Panc1 (cell line): Measurements from ENCODE around the gene KRT2. TPM values are rescaled to one million over a fixed set of nuclear protein-coding genes. Genes with fewer than 3 reads are reported as not detected.

Experiments
- ATAC-seq: fragments of 200-7000 bp; cut with Tn5 transposase; 2 replicates; pipeline ENCODE4 v1.9.1; 2020; ENCODE audit warnings: mild to moderate bottlenecking, moderate library complexity
- BruUV-seq: library from RNA; stranded (reverse); fragments of 400-500 nt; replicated peaks from 2 replicates; lab custom pipeline; 2021; lab: Mats Ljungman, UMichigan
- CTCF ChIA-PET: fragments of 300-600 bp; sonication (Branson Sonifier 250); formaldehyde crosslinking; loops from one replicate; lab custom pipeline; 2022; ENCODE audit warnings: antibody characterized with exemption; lab: Charles Lee
- POLR2A ChIA-PET: fragments of 300-600 bp; sonication (Branson Sonifier 250); formaldehyde crosslinking; loops from one replicate; lab custom pipeline; 2022; ENCODE audit warnings: antibody characterized with exemption; lab: Charles Lee
- DNase-seq: peaks from one replicate; pipeline ENCODE4 v3.0.0-alpha.2; 2010; ENCODE audit warnings: low read depth, low spot score
- H3K27ac ChIP-seq: 2 replicates; pipeline ENCODE4 v1.5.1; 2011; ENCODE audit warnings: mild to moderate bottlenecking, low read length, inconsistent platforms
- H3K27me3 ChIP-seq: fragments of 200-500 bp; sonication (Bioruptor generic); 2 replicates; pipeline ENCODE4 v1.6.0; 2014; ENCODE audit warnings: low read length, inconsistent platforms; ENCODE audit not compliant: control insufficient read depth, insufficient read depth
- H3K36me3 ChIP-seq: fragments of 200-500 bp; sonication (Bioruptor generic); 2 replicates; pipeline ENCODE4 v1.5.1; 2014; ENCODE audit warnings: inconsistent platforms, mild to moderate bottlenecking, low read length, moderate library complexity; ENCODE audit not compliant: control insufficient read depth, insufficient read depth
- H3K4me1 ChIP-seq: 2 replicates; pipeline ENCODE4 v1.5.1; 2011; ENCODE audit warnings: inconsistent platforms, mild to moderate bottlenecking, low read length, moderate library complexity; ENCODE audit not compliant: control insufficient read depth, insufficient read depth
- H3K4me3 ChIP-seq, 2 experiments: 2 replicates each; pipeline ENCODE4 v1.5.1; 2011 to 2012; ENCODE audit warnings: low read depth in 2 of 2, low read length in 2 of 2, mild to moderate bottlenecking in 2 of 2, inconsistent platforms in 1 of 2, moderate library complexity in 1 of 2
- H3K9me3 ChIP-seq: fragments of 200-500 bp; sonication (Bioruptor generic); 2 replicates; pipeline ENCODE4 v1.5.1; 2014; ENCODE audit warnings: low read depth, mild to moderate bottlenecking, inconsistent platforms, low read length, moderate library complexity; ENCODE audit not compliant: control insufficient read depth, insufficient read depth
- POLR2AphosphoS5 ChIP-seq: IDR thresholded peaks from 2 replicates; pipeline ENCODE4 v1.6.1; 2012; ENCODE audit warnings: mild to moderate bottlenecking, low read depth, low read length, moderate library complexity
- REST ChIP-seq, 2 experiments: IDR thresholded peaks; 2 replicates each; pipeline ENCODE4 v1.6.1; 2011 to 2012; ENCODE audit warnings: low read depth in 2 of 2, control low read depth in 1 of 2, low read length in 1 of 2, mild to moderate bottlenecking in 1 of 2, moderate library complexity in 1 of 2; ENCODE audit not compliant: insufficient read depth in 1 of 2
- SIN3A ChIP-seq: IDR thresholded peaks from 2 replicates; pipeline ENCODE4 v1.6.1; 2012; ENCODE audit warnings: low read depth, mild to moderate bottlenecking, low read length, moderate library complexity, borderline replicate concordance; ENCODE audit not compliant: insufficient read depth
- TCF7L2 ChIP-seq: IDR thresholded peaks from 2 replicates; pipeline ENCODE4 v1.6.1; 2011; ENCODE audit warnings: mild to moderate bottlenecking, low read depth, low read length, inconsistent platforms
- in situ Hi-C: cut with HindIII; loops from 2 replicates; pipeline ENCODE4 v1.10.0; 2016; ENCODE audit warnings: low sequenced_read_pairs, low pct_unique_long_range_greater_than_20kb
- intact Hi-C: fragments of 100-400 bp; cut with micrococcal nuclease; formaldehyde crosslinking; loops from one replicate; pipeline ENCODE4 v1.10.0; 2022; ENCODE audit not compliant: unreplicated experiment
- total RNA-seq: library from RNA; stranded (reverse); gene quantifications from one replicate; pipeline ENCODE4 v1.2.1, GENCODE V29; 2021; ENCODE audit not compliant: unreplicated experiment
- TF ChIP-seq, protein P1 (sequence below): fragments of 450-650 bp; IDR thresholded peaks from 2 replicates; pipeline ENCODE4 v1.5.1; 2017; ENCODE audit warnings: mild to moderate bottlenecking

Gene KRT2
- total RNA-seq, 1 experiment from 2014 or later: 0.33 TPM

DNA sequence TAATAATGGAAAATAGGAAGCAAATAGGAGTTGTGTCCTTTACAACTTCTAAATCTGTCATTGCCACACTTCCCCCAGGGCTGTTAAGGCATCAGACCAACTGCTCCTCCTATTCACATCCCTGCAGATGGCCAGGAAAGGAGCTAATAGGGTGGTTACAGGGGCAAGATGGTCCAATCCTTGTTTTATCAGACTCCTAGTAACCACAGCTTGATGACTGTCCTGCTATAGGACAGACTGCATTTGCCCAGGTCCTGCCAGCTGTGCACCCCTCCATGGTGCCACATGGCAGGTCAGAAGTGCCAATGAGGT lies 10.9 kb upstream of the KRT2 start:
- ChIA-PET CTCF (no interaction called here), POLR2A (no interaction called here)
- no peak overlapping the region for H3K4me3 ChIP-seq
- H3K4me1 ChIP-seq: no peaks in the 10 kb centered on the region
- DNase-seq: no peak
- no peak for TF ChIP-seq POLR2AphosphoS5
- TF ChIP-seq TCF7L2: no peak
- no peak for TF ChIP-seq REST (IDR thresholded peaks at IDR 0.05; ENCODE audit: insufficient read depth in 1 of 2, low read depth in 2 of 2, low read length in 1 of 2)
- TF ChIP-seq, protein P1, sequence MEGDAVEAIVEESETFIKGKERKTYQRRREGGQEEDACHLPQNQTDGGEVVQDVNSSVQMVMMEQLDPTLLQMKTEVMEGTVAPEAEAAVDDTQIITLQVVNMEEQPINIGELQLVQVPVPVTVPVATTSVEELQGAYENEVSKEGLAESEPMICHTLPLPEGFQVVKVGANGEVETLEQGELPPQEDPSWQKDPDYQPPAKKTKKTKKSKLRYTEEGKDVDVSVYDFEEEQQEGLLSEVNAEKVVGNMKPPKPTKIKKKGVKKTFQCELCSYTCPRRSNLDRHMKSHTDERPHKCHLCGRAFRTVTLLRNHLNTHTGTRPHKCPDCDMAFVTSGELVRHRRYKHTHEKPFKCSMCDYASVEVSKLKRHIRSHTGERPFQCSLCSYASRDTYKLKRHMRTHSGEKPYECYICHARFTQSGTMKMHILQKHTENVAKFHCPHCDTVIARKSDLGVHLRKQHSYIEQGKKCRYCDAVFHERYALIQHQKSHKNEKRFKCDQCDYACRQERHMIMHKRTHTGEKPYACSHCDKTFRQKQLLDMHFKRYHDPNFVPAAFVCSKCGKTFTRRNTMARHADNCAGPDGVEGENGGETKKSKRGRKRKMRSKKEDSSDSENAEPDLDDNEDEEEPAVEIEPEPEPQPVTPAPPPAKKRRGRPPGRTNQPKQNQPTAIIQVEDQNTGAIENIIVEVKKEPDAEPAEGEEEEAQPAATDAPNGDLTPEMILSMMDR: no peak
- no peak for TF ChIP-seq SIN3A
- intact Hi-C loops (no loop called here), in situ Hi-C loops (no loop called here)
- BruUV-seq: no TSS peak
- H3K27ac ChIP-seq: no peak overlapping the region
- peaks cover 20% of the 10 kb centered on the region for H3K27me3 ChIP-seq
- H3K9me3 ChIP-seq: no peaks in the 10 kb centered on the region
- ATAC-seq: no peak
- no peaks in the 10 kb centered on the region for H3K36me3 ChIP-seq

DNA sequence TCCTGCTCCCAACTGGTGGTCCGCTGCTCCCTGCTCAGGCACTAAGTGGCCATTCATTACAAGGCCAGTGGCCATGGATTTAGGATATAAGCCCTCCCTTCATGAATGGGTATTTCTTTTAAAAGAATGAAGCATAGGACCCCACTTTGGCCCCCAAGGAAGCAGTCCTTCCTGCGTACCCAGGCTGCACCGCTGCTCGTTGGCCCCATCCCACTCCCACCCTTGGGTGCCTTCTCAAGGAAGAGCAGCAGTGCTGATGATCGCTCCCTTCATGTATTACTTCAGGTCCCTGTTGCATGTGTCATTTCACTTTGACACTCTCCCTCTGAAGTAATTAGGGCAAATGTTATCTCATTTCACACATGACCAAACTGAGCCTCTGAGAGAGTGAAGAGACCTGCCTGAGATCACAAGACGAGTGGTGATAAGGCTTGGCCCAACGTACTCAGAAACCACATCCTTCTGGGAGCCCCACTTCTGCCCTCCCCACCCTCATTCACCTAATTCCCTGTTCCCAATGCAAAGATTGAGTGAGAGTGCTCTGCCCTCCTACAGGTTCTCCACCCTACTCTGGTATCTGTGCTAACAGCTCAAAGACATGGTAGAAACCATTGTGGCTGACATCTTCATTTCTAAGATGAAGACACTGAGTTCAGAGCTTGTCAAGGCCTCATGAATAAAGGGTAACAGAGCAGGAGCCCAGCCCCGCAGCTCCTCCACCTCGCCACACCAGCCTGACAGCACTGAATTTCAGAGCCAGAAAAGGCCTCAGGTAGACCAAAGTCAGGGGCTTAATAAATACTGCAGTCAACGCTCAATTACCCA lies 10.3 kb upstream of the KRT2 start:
- ChIA-PET POLR2A (interaction anchor here (0.5 kb wide), 1 partner anchor 233 kb away, joined by 3 read pairs; no protein-coding TSS in a partner anchor), CTCF (no interaction called here)
- H3K9me3 ChIP-seq: no peaks in the 10 kb centered on the region
- TF ChIP-seq, protein P1: no peak
- no peak for TF ChIP-seq POLR2AphosphoS5
- TF ChIP-seq TCF7L2: no peak
- TF ChIP-seq REST (IDR thresholded peaks at IDR 0.05; ENCODE audit: insufficient read depth in 1 of 2, low read depth in 2 of 2, low read length in 1 of 2): no peak
- no peak for TF ChIP-seq SIN3A
- no peak for DNase-seq
- no peak overlapping the region for H3K4me3 ChIP-seq
- in situ Hi-C loops (no loop called here), intact Hi-C loops (no loop called here)
- no TSS peak for BruUV-seq
- H3K27me3 ChIP-seq: peaks cover 17% of the 10 kb centered on the region
- H3K36me3 ChIP-seq: no peaks in the 10 kb centered on the region
- H3K27ac ChIP-seq: no peak overlapping the region
- ATAC-seq: no peak
- no peaks in the 10 kb centered on the region for H3K4me1 ChIP-seq
